BLaER1 treated with 17β-estradiol and CSF1 and Interleukin-3, amounts not matched to agents 10 nM and 100 nM (cell line): ENCODE results near the gene CKAP2L.

Experiments used
- H3K27ac ChIP-seq, 11 experiments: shearing (Covaris generic); formaldehyde crosslinking; 2 replicates each; pipeline ENCODE4 v1.8.1; 2022
- H3K27me3 ChIP-seq, 11 experiments: shearing (Covaris generic); formaldehyde crosslinking; 2 replicates each; pipeline ENCODE4 v1.8.1; 2022
- H3K36me3 ChIP-seq, 11 experiments: shearing (Covaris generic); formaldehyde crosslinking; 2 replicates each; pipeline ENCODE4 v1.8.1; 2022
- H3K4me1 ChIP-seq, 10 experiments: shearing (Covaris generic); formaldehyde crosslinking; 2 replicates each; pipeline ENCODE4 v1.8.1; 2022
- H3K4me2 ChIP-seq, 11 experiments: shearing (Covaris generic); formaldehyde crosslinking; 2 replicates each; pipeline ENCODE4 v1.8.1; 2022
- H3K4me3 ChIP-seq, 10 experiments: shearing (Covaris generic); formaldehyde crosslinking; 2 replicates each; pipeline ENCODE4 v1.8.1; 2022
- H3K9ac ChIP-seq, 11 experiments: shearing (Covaris generic); formaldehyde crosslinking; 2 replicates each; pipeline ENCODE4 v1.8.1; 2022
- H3K9me3 ChIP-seq, 11 experiments: shearing (Covaris generic); formaldehyde crosslinking; replicated peaks in 1 of 11; 2 replicates each; pipeline ENCODE4 v1.8.1; 2022
- H4K20me1 ChIP-seq, 11 experiments: shearing (Covaris generic); formaldehyde crosslinking; 2 replicates each; pipeline ENCODE4 v1.8.1; 2022
- Cebpa-rat ChIP-seq, 11 experiments: shearing (Covaris generic); IDR thresholded peaks; 2 replicates each; pipeline ENCODE4 v1.8.1; 2022

CKAP2L gene

DNA sequence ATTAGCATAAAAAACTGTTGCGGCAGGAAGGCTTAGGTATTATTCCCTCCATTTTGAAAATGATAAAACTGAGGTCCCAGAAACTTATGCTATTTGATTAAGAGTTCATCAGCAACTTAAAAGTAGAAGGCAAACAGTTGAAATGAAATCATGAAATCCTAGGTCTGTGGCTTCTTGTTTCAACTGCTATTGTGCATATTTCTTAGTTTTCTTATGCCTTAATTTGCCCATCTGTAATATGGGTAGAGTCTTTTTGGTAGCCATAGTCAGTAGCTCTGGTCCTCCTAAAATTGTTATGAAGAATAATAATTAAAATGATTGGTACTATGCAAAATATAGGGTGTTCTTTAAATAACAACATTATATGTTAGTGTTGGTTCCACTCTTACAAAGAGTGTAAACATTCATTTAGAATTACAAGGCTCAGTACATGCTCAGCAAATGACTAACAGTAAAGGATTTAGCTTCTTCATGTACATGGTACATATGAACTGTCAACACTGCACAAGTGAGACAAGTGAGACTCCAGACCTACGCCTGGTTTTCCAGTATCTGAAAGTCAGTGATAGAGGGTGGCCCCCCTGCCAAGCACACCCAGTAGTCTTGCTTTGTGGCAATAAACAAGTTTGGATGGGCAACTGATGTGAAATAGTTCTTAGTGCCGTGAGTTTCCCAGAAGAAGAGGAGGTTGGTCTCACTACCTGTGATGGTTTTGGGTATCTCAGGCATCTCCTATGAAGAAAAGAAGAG is 10.3 kb upstream of the CKAP2L start:
- Histone ChIP-seq H3K4me3 (no peak overlapping the region), H3K9me3 (peaks cover 0 to 19% (median 0%) of the 10 kb centered on the region in 11 experiments; a peak in 4 of 22 replicates), H3K27me3 (no peaks in the 10 kb centered on the region), H3K36me3 (no peaks in the 10 kb centered on the region), H4K20me1 (no peaks in the 10 kb centered on the region), H3K4me1 (peaks cover 11 to 30% (median 26%) of the 10 kb centered on the region in 10 experiments), H3K9ac (no peak overlapping the region), H3K4me2 (no peak overlapping the region), H3K27ac (no peak overlapping the region)
- no peak for TF ChIP-seq Cebpa-rat (IDR thresholded peaks at IDR 0.05)

DNA sequence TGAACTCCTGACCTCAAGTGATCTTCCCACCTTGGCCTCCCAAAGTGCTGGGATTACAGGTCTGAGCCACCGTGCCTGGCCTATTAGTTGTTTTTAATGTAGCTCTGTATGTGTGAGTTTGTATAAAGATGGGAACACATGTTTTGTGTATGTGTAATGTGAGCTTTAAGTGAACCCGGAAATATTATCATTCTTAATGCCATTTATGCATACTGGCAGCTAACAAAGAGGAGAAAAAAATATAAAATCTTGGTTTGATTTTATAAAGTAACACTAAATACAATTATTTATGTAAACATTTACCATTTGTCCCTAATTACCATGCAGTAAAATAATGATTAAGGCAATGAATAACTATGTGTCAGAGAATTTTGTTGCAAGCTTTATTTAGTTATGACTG is 9.1 kb upstream of the CKAP2L start:
- Histone ChIP-seq H3K36me3 (no peaks in the 10 kb centered on the region), H3K4me3 (no peak overlapping the region), H3K4me1 (peaks cover 11 to 34% (median 28%) of the 10 kb centered on the region in 10 experiments), H3K27me3 (no peaks in the 10 kb centered on the region), H3K27ac (no peak overlapping the region), H3K4me2 (peak overlapping the region in 2 of 11 experiments; percentile 37 to 57; a peak in 1 of 22 replicates), H3K9me3 (peaks cover 0 to 30% (median 9%) of the 10 kb centered on the region in 11 experiments; a peak in 13 of 22 replicates), H3K9ac (no peak overlapping the region), H4K20me1 (no peaks in the 10 kb centered on the region)
- TF ChIP-seq Cebpa-rat (IDR thresholded peaks at IDR 0.05): no peak

DNA sequence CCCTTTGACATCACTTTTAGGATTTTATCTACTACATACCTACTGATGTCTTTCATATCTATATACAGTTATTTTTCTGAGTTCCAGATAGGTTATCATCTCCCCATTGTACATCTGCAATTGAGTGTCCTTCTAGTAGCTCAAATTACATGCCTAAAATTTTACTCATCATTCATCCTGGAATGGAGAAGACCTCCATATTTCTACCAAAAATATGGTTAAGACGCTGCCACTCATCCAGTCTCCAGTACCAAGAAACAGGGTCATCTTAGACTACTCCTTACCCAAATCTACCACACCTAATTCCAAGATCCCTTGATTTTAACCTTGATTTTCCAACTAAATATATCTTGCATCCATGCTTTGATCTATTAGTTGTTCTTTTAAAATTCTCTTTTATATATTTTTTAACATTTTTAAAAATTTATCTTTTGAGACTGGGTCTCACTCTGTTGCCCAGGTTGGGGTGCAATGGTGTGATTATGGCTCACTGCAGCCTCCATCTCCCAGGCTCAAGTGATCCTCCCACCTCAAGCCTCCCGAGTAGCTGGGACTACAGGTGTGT is 8.6 kb upstream of the CKAP2L start:
- no peak overlapping the region for H3K9ac ChIP-seq
- H3K4me3 ChIP-seq: no peak overlapping the region
- no peaks in the 10 kb centered on the region for H3K36me3 ChIP-seq
- peaks cover 0 to 36% (median 14%) of the 10 kb centered on the region in 11 experiments; a peak in 17 of 22 replicates for H3K9me3 ChIP-seq
- no peaks in the 10 kb centered on the region for H3K27me3 ChIP-seq
- H3K4me1 ChIP-seq: peaks cover 11 to 40% (median 30%) of the 10 kb centered on the region in 10 experiments
- no peaks in the 10 kb centered on the region for H4K20me1 ChIP-seq
- 0 out of 22 replicates have a peak overlapping the region, but pooled peaks of 1 of the 11 experiments have one; percentile 62 for H3K27ac ChIP-seq
- peak overlapping the region in 5 of 11 experiments; percentile 10 to 75 (median 57); a peak in 7 of 22 replicates for H3K4me2 ChIP-seq
- TF ChIP-seq Cebpa-rat (IDR thresholded peaks at IDR 0.05): no peak

DNA sequence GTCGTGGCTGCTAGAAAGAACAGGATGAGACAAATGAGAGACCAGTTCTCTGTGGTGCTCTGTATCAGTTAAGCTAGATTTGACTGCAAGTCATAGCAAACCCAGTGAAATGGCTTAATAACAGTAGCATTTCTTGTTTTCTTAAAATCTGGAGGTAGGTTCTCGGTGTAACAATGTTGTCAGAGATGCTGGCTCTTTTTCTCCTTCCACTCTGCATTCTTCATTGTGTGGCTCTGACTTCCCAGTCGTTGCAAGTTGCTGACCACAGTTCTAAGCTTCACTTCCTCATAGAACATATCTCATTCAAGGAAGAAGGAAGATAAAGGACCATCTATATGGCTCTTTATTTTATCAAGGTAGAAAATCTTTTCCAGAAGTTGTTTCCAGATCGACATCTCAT is 7.9 kb upstream of the CKAP2L start:
- Histone ChIP-seq H3K4me2 (peak overlapping the region in 7 of 11 experiments; percentile 9 to 75 (median 57); a peak in 11 of 22 replicates), H4K20me1 (no peaks in the 10 kb centered on the region), H3K27ac (peak overlapping the region in 4 of 11 experiments; percentile 14 to 62 (median 40); a peak in 7 of 22 replicates)

DNA sequence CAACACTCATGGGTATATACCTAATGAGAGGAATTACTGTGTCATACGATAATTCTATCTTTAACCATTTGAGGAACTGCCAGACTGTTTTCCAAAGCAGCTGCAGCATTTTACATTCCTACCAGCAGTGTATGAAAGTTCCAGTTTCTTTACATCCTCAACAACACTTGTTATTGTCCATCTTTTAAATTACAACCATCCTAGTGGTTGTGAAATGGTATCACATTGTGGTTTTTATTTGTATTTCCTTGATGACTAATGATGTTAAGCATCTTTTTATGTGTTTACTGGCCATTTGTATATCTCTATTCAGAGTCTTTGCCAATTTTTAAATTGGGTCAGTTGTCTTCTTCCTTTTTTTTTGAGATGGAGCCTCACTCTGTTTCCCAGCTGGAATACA is 4.0 kb upstream of the CKAP2L start:
- no peak for TF ChIP-seq Cebpa-rat (IDR thresholded peaks at IDR 0.05)
- H3K4me3 ChIP-seq: peak overlapping the region in 1 of 10 experiments; percentile 34; a peak in 2 of 20 replicates
- no peaks in the 10 kb centered on the region for H3K27me3 ChIP-seq
- H3K36me3 ChIP-seq: no peaks in the 10 kb centered on the region
- H3K4me2 ChIP-seq: peak overlapping the region in 8 of 11 experiments; percentile 2 to 58 (median 38); a peak in 9 of 22 replicates
- H3K9me3 ChIP-seq: peaks cover 10 to 44% (median 27%) of the 10 kb centered on the region in 11 experiments; a peak in 21 of 22 replicates
- peak overlapping the region in 8 of 11 experiments; percentile 6 to 60 (median 28); a peak in 8 of 22 replicates for H3K27ac ChIP-seq
- no peaks in the 10 kb centered on the region for H4K20me1 ChIP-seq
- H3K4me1 ChIP-seq: peaks cover 13 to 54% (median 38%) of the 10 kb centered on the region in 10 experiments
- no peak overlapping the region for H3K9ac ChIP-seq

More for the DNA sequence above, 7.9 kb upstream of the CKAP2L start:
- Histone ChIP-seq H3K4me3 (no peak overlapping the region; a peak in 1 of 20 replicates), H3K4me1 (peaks cover 9 to 45% (median 32%) of the 10 kb centered on the region in 10 experiments), H3K9ac (peak overlapping the region in 3 of 11 experiments; percentile 15 to 39 (median 35); a peak in 1 of 22 replicates), H3K9me3 (peaks cover 6 to 37% (median 21%) of the 10 kb centered on the region in 11 experiments; a peak in 21 of 22 replicates), H3K36me3 (no peaks in the 10 kb centered on the region), H3K27me3 (no peaks in the 10 kb centered on the region)
- no peak for TF ChIP-seq Cebpa-rat (IDR thresholded peaks at IDR 0.05)

DNA sequence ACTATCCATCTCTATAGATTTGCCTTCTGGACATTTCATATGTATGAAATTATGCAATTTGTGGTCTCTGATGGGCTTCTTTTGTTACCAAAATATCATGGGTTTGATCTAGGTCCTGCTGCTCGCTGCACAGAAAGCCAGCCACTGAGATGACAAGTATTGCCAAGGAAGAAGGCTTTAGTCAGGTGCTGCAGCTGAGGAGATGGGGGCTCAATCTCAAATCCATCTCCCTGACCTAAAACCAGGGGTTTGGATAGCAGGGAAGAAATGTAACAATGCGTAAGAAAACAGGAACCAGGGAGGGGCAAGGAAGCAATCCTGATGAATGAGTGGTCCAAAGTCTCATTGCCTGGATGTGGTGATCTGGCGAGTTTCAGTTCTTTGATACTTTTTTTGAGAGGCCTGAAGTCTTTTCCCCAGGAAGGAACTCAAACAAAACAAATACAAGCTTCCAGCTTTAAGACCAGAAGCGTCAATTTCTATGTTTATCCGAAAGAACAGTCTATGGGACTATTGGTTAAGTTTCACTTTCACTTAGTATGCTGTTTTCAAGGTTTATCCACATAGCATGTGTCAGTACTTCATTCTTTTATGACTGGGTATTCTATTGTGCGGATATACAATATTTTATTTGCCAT is 3.4 kb upstream of the CKAP2L start:
- peaks cover 0 to 2% (median 0%) of the 10 kb centered on the region in 11 experiments; a peak in 2 of 22 replicates for H3K36me3 ChIP-seq
- peaks cover 20 to 54% (median 42%) of the 10 kb centered on the region in 10 experiments for H3K4me1 ChIP-seq
- no peak for TF ChIP-seq Cebpa-rat (IDR thresholded peaks at IDR 0.05)
- H3K4me3 ChIP-seq: peak overlapping the region in 9 of 10 experiments; percentile 0 to 44 (median 19); a peak in 12 of 20 replicates
- H4K20me1 ChIP-seq: no peaks in the 10 kb centered on the region
- H3K27ac ChIP-seq: peak overlapping the region in 10 of 11 experiments; percentile 6 to 60 (median 32); a peak in 14 of 22 replicates
- no peaks in the 10 kb centered on the region for H3K27me3 ChIP-seq
- peak overlapping the region in 2 of 11 experiments; percentile 11 to 35; a peak in 1 of 22 replicates for H3K9ac ChIP-seq
- H3K9me3 ChIP-seq: peaks cover 10 to 44% (median 27%) of the 10 kb centered on the region in 11 experiments; a peak in 21 of 22 replicates
- H3K4me2 ChIP-seq: peak overlapping the region; percentile 12 to 58 (median 39); a peak in 20 of 22 replicates

DNA sequence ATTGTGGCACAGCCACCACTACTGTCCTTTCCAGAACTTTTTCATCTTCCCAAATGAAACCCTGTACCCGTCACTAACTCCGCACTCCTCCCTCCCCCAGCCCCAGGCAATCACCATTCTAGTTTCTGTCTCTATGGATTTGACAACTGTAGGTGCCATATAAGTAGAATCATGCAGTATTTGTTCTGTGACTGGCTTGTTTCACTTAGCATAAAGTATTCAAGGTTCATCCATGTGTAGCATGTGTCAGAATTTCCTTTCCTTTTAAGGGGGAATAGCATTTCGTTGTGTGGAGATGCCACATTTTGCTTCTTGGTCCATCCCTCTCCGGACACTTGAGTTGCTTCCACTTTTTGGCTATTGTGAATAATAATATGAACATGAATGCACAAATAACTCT is 842 bp upstream of the CKAP2L start:
- peak overlapping the region; percentile 66 to 91 (median 85) for H3K9ac ChIP-seq
- H4K20me1 ChIP-seq: no peaks in the 10 kb centered on the region
- TF ChIP-seq Cebpa-rat (IDR thresholded peaks at IDR 0.05): no peak
- peaks cover 33 to 61% (median 44%) of the 10 kb centered on the region in 10 experiments for H3K4me1 ChIP-seq
- H3K27ac ChIP-seq: peak overlapping the region in 9 of 11 experiments; percentile 38 to 92 (median 85); a peak in 17 of 22 replicates
- H3K4me2 ChIP-seq: peak overlapping the region; percentile 64 to 93 (median 81)
- no peaks in the 10 kb centered on the region for H3K27me3 ChIP-seq
- H3K36me3 ChIP-seq: peaks cover 0 to 28% (median 20%) of the 10 kb centered on the region in 11 experiments; a peak in 15 of 22 replicates
- peaks cover 10 to 38% (median 27%) of the 10 kb centered on the region in 11 experiments; a peak in 21 of 22 replicates for H3K9me3 ChIP-seq
- peak overlapping the region; percentile 72 to 89 (median 81) for H3K4me3 ChIP-seq

DNA sequence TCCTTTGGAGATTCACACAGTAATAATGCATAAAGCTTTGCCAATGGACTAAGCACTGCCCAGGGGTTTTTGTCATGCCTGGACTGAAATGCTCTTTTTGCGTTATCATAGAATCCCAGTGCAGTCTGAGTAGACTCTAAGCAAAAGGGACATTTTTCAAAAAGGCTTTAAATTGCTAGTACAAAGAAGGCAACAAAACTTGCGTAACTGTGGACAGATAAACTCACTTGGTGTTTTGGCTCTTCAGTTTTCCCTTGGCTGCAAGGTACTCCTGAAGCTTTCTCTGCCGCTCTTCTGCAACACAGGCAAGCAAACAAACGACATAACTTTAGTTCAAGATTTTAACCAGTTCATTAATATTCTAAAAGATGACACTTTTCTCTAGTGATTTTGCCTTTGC is 2.1 kb downstream of the CKAP2L start:
- Histone ChIP-seq H3K4me1 (peaks cover 29 to 45% (median 34%) of the 10 kb centered on the region in 10 experiments), H3K27me3 (no peaks in the 10 kb centered on the region), H3K4me2 (peak overlapping the region; percentile 4 to 97 (median 90); a peak in 19 of 22 replicates), H3K9ac (peak overlapping the region in 4 of 11 experiments; percentile 3 to 91 (median 54); a peak in 2 of 22 replicates), H4K20me1 (no peaks in the 10 kb centered on the region), H3K27ac (peak overlapping the region in 1 of 11 experiments; percentile 2; a peak in 1 of 22 replicates), H3K4me3 (peak overlapping the region in 3 of 10 experiments; percentile 12 to 89 (median 75); a peak in 6 of 20 replicates), H3K9me3 (peaks cover 3 to 10% (median 7%) of the 10 kb centered on the region in 11 experiments; a peak in 20 of 22 replicates), H3K36me3 (peaks cover 0 to 58% (median 48%) of the 10 kb centered on the region in 11 experiments; a peak in 19 of 22 replicates)
- TF ChIP-seq Cebpa-rat (IDR thresholded peaks at IDR 0.05): peak in 1 of 11 experiments; percentile 46; a peak in 1 of 22 replicates
